H1 (cell line): ENCODE data around the gene RNF125. TPM values are rescaled to one million over a fixed set of nuclear protein-coding genes. Genes with fewer than 3 reads are reported as not detected.

ENCODE experiments used
- CTCF ChIA-PET: fragments of 300-600 bp; sonication (Branson Sonifier 250); formaldehyde crosslinking; loops from one replicate; lab custom pipeline; 2021; ENCODE audit not compliant: partially characterized antibody; lab: Charles Lee
- POLR2A ChIA-PET: fragments of 300-600 bp; sonication (Branson Sonifier 250); formaldehyde crosslinking; loops from one replicate; lab custom pipeline; 2021; ENCODE audit warnings: inconsistent platforms; ENCODE audit not compliant: partially characterized antibody; lab: Charles Lee
- DNase-seq, 2 experiments: peaks; one replicate each; pipeline versions ENCODE4 v3.0.0 to v3.0.0-alpha.2; 2010 to 2022; ENCODE audit warnings: low spot score in 2 of 2, low read depth in 1 of 2, mixed read lengths in 1 of 2
- FAIRE-seq: peaks from 2 replicates; lab custom pipeline; 2011; peaks lifted over from hg19 to GRCh38; lab: Jason Lieb, UNC
- H2AFZ ChIP-seq: 2 replicates; pipeline ENCODE4 v1.8.1; 2012; ENCODE audit warnings: low read length, inconsistent platforms
- H2AK5ac ChIP-seq: 2 replicates; pipeline ENCODE4 v1.6.1; 2013; ENCODE audit warnings: low read depth, low read length
- H2BK120ac ChIP-seq: replicated peaks from 2 replicates; pipeline ENCODE3; 2013; ENCODE audit warnings: low read depth, low read length, inconsistent platforms
- H2BK12ac ChIP-seq: 2 replicates; pipeline ENCODE4 v1.6.1; 2013; ENCODE audit warnings: low read depth, low read length
- H2BK15ac ChIP-seq: 2 replicates; pipeline ENCODE4 v1.6.1; 2013; ENCODE audit warnings: low read length
- H2BK20ac ChIP-seq: 2 replicates; pipeline ENCODE4 v1.6.1; 2013; ENCODE audit warnings: low read length
- H2BK5ac ChIP-seq: 2 replicates; pipeline ENCODE4 v1.6.1; 2013; ENCODE audit warnings: low read depth, low read length
- H3K14ac ChIP-seq: 2 replicates; pipeline ENCODE4 v1.6.1; 2013; ENCODE audit warnings: inconsistent platforms; ENCODE audit not compliant: insufficient read length
- H3K18ac ChIP-seq: 2 replicates; pipeline ENCODE4 v1.6.1; 2013; ENCODE audit warnings: low read length; ENCODE audit errors: extremely low read depth
- H3K23ac ChIP-seq: 2 replicates; pipeline ENCODE4 v1.6.1; 2013; ENCODE audit warnings: inconsistent platforms; ENCODE audit not compliant: insufficient read length
- H3K23me2 ChIP-seq: 2 replicates; pipeline ENCODE4 v1.6.1; 2013; ENCODE audit warnings: low read depth, low read length
- H3K27ac ChIP-seq: 2 replicates; pipeline ENCODE4 v1.6.1; 2011; ENCODE audit warnings: low read depth, low read length, inconsistent platforms
- H3K27me3 ChIP-seq, 4 experiments: replicated peaks in 1 of 4; 1 replicate in 1 of 4; 2 replicates in 3 of 4; pipeline versions ENCODE4 v1.6.1 to v1.8.1; 2011 to 2013; ENCODE audit warnings: low read length in 3 of 4, mild to moderate bottlenecking in 3 of 4, inconsistent platforms in 2 of 4, mixed read lengths in 2 of 4, moderate library complexity in 1 of 4; ENCODE audit not compliant: control insufficient read depth in 3 of 4, insufficient read depth in 3 of 4; ENCODE audit errors: extremely low read depth in 1 of 4
- H3K36me3 ChIP-seq, 4 experiments: 2 replicates each; pipeline versions ENCODE4 v1.6.1 to v1.8.1; 2011 to 2013; ENCODE audit warnings: mild to moderate bottlenecking in 4 of 4, low read length in 3 of 4, moderate library complexity in 2 of 4, control low read depth in 1 of 4, inconsistent platforms in 1 of 4; ENCODE audit not compliant: insufficient read depth in 4 of 4, control insufficient read depth in 2 of 4
- H3K4ac ChIP-seq: replicated peaks from 2 replicates; pipeline ENCODE3; 2013; ENCODE audit warnings: low read length, low read depth, mixed read lengths, inconsistent platforms; ENCODE audit not compliant: insufficient read length
- H3K4me1 ChIP-seq, 4 experiments: replicated peaks in 1 of 4; 1 replicate in 1 of 4; 2 replicates in 3 of 4; pipeline versions ENCODE4 v1.6.1 to v1.8.1; 2011 to 2013; ENCODE audit warnings: low read length in 3 of 4, inconsistent platforms in 2 of 4, mixed read lengths in 1 of 4; ENCODE audit not compliant: insufficient read depth in 4 of 4, control insufficient read depth in 3 of 4
- H3K4me2 ChIP-seq, 2 experiments: 2 replicates each; pipeline versions ENCODE4 v1.6.1 to v1.8.1; 2011 to 2013; ENCODE audit warnings: low read depth in 2 of 2, low read length in 2 of 2, control low read depth in 1 of 2, inconsistent platforms in 1 of 2, mild to moderate bottlenecking in 1 of 2; ENCODE audit not compliant: insufficient read depth in 1 of 2
- H3K4me3 ChIP-seq, 4 experiments: fragments of 200-600, 300-600 bp in 1 of 4; sonication (generic), shearing (Covaris generic), sonication (Bioruptor Twin) in 1 of 4; 2 replicates each; pipeline versions ENCODE4 v1.5.1 to v1.8.1; 2011 to 2016; ENCODE audit warnings: low read length in 4 of 4, low read depth in 3 of 4, control low read depth in 2 of 4, inconsistent platforms in 2 of 4, mild to moderate bottlenecking in 2 of 4, mixed read lengths in 1 of 4, moderate library complexity in 1 of 4; ENCODE audit not compliant: insufficient read depth in 2 of 4; ENCODE audit errors: extremely low read depth in 1 of 4
- H3K56ac ChIP-seq: replicated peaks from 2 replicates; pipeline ENCODE3; 2013; ENCODE audit warnings: low read depth, mild to moderate bottlenecking, mixed read lengths, low read length, inconsistent platforms; ENCODE audit not compliant: insufficient read length
- H3K79me1 ChIP-seq: 2 replicates; pipeline ENCODE4 v1.6.1; 2013; ENCODE audit warnings: low read depth, low read length, control low read depth
- H3K79me2 ChIP-seq, 2 experiments: 2 replicates each; pipeline versions ENCODE4 v1.6.1 to v1.8.1; 2012 to 2013; ENCODE audit warnings: low read length in 2 of 2, mild to moderate bottlenecking in 2 of 2, inconsistent platforms in 1 of 2; ENCODE audit not compliant: insufficient read depth in 2 of 2, control insufficient read depth in 1 of 2
- H3K9ac ChIP-seq, 4 experiments: replicated peaks in 1 of 4; 1 replicate in 1 of 4; 2 replicates in 3 of 4; pipeline versions ENCODE4 v1.6.1 to v1.8.1; 2011 to 2013; ENCODE audit warnings: low read depth in 3 of 4, low read length in 3 of 4, control low read depth in 2 of 4, mild to moderate bottlenecking in 2 of 4, moderate library complexity in 2 of 4, inconsistent platforms in 1 of 4; ENCODE audit errors: extremely low read depth in 1 of 4
- H3K9me3 ChIP-seq, 2 experiments: 2 replicates each; pipeline versions ENCODE4 v1.6.1 to v1.8.1; 2012 to 2013; ENCODE audit warnings: mild to moderate bottlenecking in 2 of 2, moderate library complexity in 2 of 2, control low read depth in 1 of 2, inconsistent platforms in 1 of 2, low read depth in 1 of 2, low read length in 1 of 2, mixed read lengths in 1 of 2; ENCODE audit not compliant: insufficient read depth in 2 of 2
- H4K20me1 ChIP-seq, 2 experiments: replicated peaks in 1 of 2; 2 replicates each; pipeline versions ENCODE3 to v1.8.1; 2011 to 2013; ENCODE audit warnings: inconsistent platforms in 2 of 2, low read length in 2 of 2, mild to moderate bottlenecking in 1 of 2; ENCODE audit not compliant: insufficient read depth in 2 of 2, control insufficient read depth in 1 of 2
- H4K5ac ChIP-seq: 2 replicates; pipeline ENCODE4 v1.6.1; 2013; ENCODE audit warnings: low read length, low read depth, mixed read lengths, inconsistent platforms; ENCODE audit not compliant: insufficient read length
- H4K8ac ChIP-seq: 2 replicates; pipeline ENCODE4 v1.8.0; 2013; ENCODE audit warnings: mild to moderate bottlenecking, moderate library complexity, low read length, inconsistent platforms; ENCODE audit not compliant: insufficient read depth; ENCODE audit errors: extremely low read depth
- H4K91ac ChIP-seq: replicated peaks from 2 replicates; pipeline ENCODE3; 2013; ENCODE audit warnings: low read length, mixed read lengths, inconsistent platforms; ENCODE audit not compliant: insufficient read length
- CBX5 ChIP-seq: fragments of 300-800, 300-1000 bp; sonication (generic); IDR thresholded peaks from 2 replicates; pipeline ENCODE4 v1.7.1; 2016; ENCODE audit warnings: antibody characterized with exemption, low read length, low read depth
- NANOG ChIP-seq: IDR thresholded peaks from 2 replicates; pipeline ENCODE4 v1.6.1; 2011; ENCODE audit warnings: low read length, low read depth, mild to moderate bottlenecking, inconsistent platforms; ENCODE audit not compliant: insufficient read depth, poor library complexity, severe bottlenecking
- NRF1 ChIP-seq: IDR thresholded peaks from 2 replicates; pipeline ENCODE4 v1.6.1; 2011; ENCODE audit warnings: mild to moderate bottlenecking, low read depth, low read length, improper control_type of control experiment
- PHF8 ChIP-seq: fragments of 200-600 bp; sonication (generic); conservative IDR thresholded peaks from 2 replicates; pipeline ENCODE4 v1.7.1; 2012; ENCODE audit warnings: low read depth, mild to moderate bottlenecking, inconsistent platforms, low read length, moderate library complexity
- POLR2AphosphoS5 ChIP-seq: IDR thresholded peaks from 2 replicates; pipeline ENCODE4 v1.6.1; 2011; ENCODE audit warnings: low read depth, low read length
- RBBP5 ChIP-seq: IDR thresholded peaks from 2 replicates; pipeline ENCODE4 v1.7.1; 2012; ENCODE audit warnings: low read depth, mild to moderate bottlenecking, inconsistent platforms, low read length, moderate library complexity, borderline replicate concordance
- SRF ChIP-seq: IDR thresholded peaks from 2 replicates; pipeline ENCODE4 v1.6.1; 2011; ENCODE audit warnings: mild to moderate bottlenecking, low read depth, low read length, moderate library complexity
- TBP ChIP-seq: IDR thresholded peaks from 2 replicates; pipeline ENCODE4 v1.6.1; 2011; ENCODE audit warnings: low read depth, low read length, improper control_type of control experiment
- WGBS, 2 experiments: shearing (Covaris generic) in 1 of 2; methylation state at CpG; one replicate each; pipeline versions ENCODE4 v1.1.6 to v1.1.7; 2013 to 2015; ENCODE audit warnings: low lambda C conversion rate in 2 of 2, mixed read lengths in 2 of 2, inconsistent platforms in 1 of 2, low coverage in 1 of 2, missing lambda C conversion rate in 1 of 2; ENCODE audit not compliant: insufficient replicate concordance in 2 of 2, insufficient coverage in 1 of 2, insufficient read length in 1 of 2; ENCODE audit errors: extremely low coverage in 1 of 2, missing lambda C conversion rate in 1 of 2; 5-methylcytosine and 5-hydroxymethylcytosine counted together
- polyA plus RNA-seq, 7 experiments: library from polyadenylated mRNA; depleted of rRNA in 3 of 7; stranded (reverse) in 5 of 7; unstranded in 2 of 7; fragments of >200 nt in 5 of 7; fragments of 200-250 nt in 2 of 7; gene quantifications; 1 replicate in 5 of 7; 2 replicates in 1 of 7; 4 replicates in 1 of 7; pipeline versions ENCODE4 v1.2.1 to v1.2.3, GENCODE V29; 2011 to 2013; ENCODE audit warnings: missing spikeins in 2 of 7, mixed read lengths in 2 of 7
- total RNA-seq: library from RNA; stranded (reverse); fragmentation: NEBNext Ultra II Directional; extraction: Animal tissue kit (Norgen Biotek cat#: 25700); gene quantifications from 2 replicates; pipeline ENCODE4 v1.2.1, GENCODE V29; 2021
- TF ChIP-seq, protein P1 (sequence below): IDR thresholded peaks from 2 replicates; pipeline ENCODE4 v1.6.1; 2012; ENCODE audit warnings: inconsistent platforms

The RNF125 gene
- total and polyA plus RNA-seq, 2 of the 8 experiments (the other 6 are each of a cell fraction or from before 2014, with no cell fraction given), result 14.3 to 15.2 TPM

DNA sequence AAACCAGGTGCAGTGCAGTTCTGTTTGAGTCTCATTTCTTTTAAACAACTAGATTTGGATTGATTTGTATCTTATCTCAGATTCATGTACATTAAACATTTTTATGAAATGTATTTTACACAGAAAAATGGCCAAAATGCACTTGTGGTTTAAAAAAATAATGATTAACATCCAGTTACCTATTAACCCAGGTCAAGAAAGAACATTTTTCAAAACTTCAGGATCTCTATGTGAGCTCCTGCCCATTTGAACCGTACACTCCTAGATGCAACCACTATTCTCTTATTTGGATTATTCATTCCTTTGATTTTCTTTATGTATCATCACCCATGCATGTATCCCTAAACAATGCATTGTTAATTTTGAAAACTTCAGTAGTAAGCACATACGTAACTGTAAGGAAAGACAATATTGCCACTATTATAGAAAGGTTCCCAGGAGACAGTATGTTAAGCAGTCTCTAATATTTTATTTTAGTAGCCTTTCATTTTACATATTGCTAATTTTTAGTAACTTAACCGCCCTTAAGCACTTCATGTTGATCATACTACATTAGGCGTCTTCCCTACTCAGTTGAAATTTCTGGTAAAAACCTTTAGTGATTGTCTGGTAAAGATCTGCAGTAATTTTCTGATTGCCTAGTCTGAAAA is 95.8 kb downstream of the RNF125 start:
- Histone ChIP-seq H4K8ac (no peak overlapping the region), H3K18ac (no peak overlapping the region), H2AK5ac (no peak overlapping the region), H3K9me3 (no peaks in the 10 kb centered on the region), H3K23me2 (no peaks in the 10 kb centered on the region), H3K4me2 (no peak overlapping the region), H3K14ac (no peak overlapping the region), H3K56ac (no peak overlapping the region), H2BK5ac (no peak overlapping the region), H3K4me3 (no peak overlapping the region), H2AFZ (no peak overlapping the region), H2BK120ac (no peak overlapping the region), H3K4ac (no peak overlapping the region), H3K4me1 (no peaks in the 10 kb centered on the region), H3K27ac (no peak overlapping the region), H4K5ac (no peak overlapping the region), H2BK20ac (no peak overlapping the region), H2BK15ac (no peak overlapping the region), H3K23ac (no peak overlapping the region), H2BK12ac (no peak overlapping the region), H3K79me2 (peaks cover 0 to 53% of the 10 kb centered on the region in 2 experiments; a peak in 2 of 4 replicates), H4K20me1 (peaks cover 0 to 4% of the 10 kb centered on the region in 2 experiments), H3K9ac (no peak overlapping the region), H3K36me3 (peaks cover 2 to 35% (median 16%) of the 10 kb centered on the region in 4 experiments; a peak in 4 of 8 replicates), H4K91ac (no peak overlapping the region), H3K79me1 (peaks cover 3% of the 10 kb centered on the region), H3K27me3 (no peaks in the 10 kb centered on the region)
- TF ChIP-seq TBP, result no peak
- no peak for TF ChIP-seq NANOG
- no peak for TF ChIP-seq SRF
- TF ChIP-seq, protein P1, sequence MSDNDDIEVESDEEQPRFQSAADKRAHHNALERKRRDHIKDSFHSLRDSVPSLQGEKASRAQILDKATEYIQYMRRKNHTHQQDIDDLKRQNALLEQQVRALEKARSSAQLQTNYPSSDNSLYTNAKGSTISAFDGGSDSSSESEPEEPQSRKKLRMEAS, result no peak
- no peak for TF ChIP-seq PHF8
- no peak for TF ChIP-seq CBX5
- no peak for TF ChIP-seq NRF1
- TF ChIP-seq POLR2AphosphoS5, result no peak
- no peak for TF ChIP-seq RBBP5
- FAIRE-seq, result no peak
- 92% methylated on average over 4 of the region's 4 CpGs; no CpG with 5 or more reads in 1 of the 2 experiments for WGBS, 2 experiments
- no peak for DNase-seq
- ChIA-PET POLR2A (no interaction called here), CTCF (no interaction called here)
